ENCODE measurements around the gene GOLM1.

Gene GOLM1

DNA sequence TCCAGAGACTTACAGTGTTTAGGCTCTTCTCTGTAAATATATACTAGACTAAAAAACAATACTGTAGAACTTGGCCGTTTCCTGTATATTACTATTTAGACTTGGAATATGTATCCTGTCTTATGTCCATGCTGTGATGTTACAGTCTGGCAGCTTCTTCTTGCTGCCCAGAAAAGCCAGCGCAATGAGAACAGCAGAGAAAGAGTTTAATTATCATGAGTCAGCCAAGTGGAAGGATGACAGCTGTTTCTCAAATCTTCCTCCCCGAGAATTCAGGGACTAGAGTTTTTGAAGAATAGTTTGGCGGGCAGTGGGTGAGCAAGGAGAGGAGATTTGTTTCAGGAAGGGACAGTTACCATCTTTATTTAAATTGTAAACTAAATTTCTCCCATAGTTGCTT, 120.9 kb downstream of the GOLM1 start:
- DNase-seq (ENCODE audit: low spot score) = no peak
